Measurements from ENCODE around the gene PLAAT5. TPM values are rescaled to one million over a fixed set of nuclear protein-coding genes. Genes with fewer than 3 reads are reported as not detected.

The PLAAT5 gene
- total RNA-seq, 1 experiment from 2014 or later, result 8.5 TPM

GRCh38 chr11:63491240-63491587 lies 247 bp upstream of the PLAAT5 start:
- peak overlapping the region; percentile 44; the same call in 1 of the 2 replicates for H3K14ac ChIP-seq (ENCODE audit: insufficient read depth, low read length)
- no peak overlapping the region for H3T11ph ChIP-seq (ENCODE audit: low read length)
- no peak for DNase-seq
- peak overlapping the region; percentile 71 to 82 for H3K4me3 Mint-ChIP-seq
- H3K23me2 ChIP-seq (ENCODE audit: insufficient read length, low read depth, low read length, poor library complexity, severe bottlenecking), result peaks cover 18% of the 10 kb centered on the region
- no peak overlapping the region for H3K56ac ChIP-seq (ENCODE audit: insufficient read length, low read depth, low read length)
- H3K79me1 ChIP-seq (ENCODE audit: insufficient read depth, low read depth, low read length, poor library complexity, severe bottlenecking), result no peaks in the 10 kb centered on the region
- no peak overlapping the region for H3K4ac ChIP-seq (ENCODE audit: low read depth, low read length)
- H3K23ac ChIP-seq (ENCODE audit: insufficient read length, low read depth, low read length), result no peak overlapping the region
- no peak overlapping the region for H4K8ac ChIP-seq (replicated peaks; ENCODE audit: insufficient read length, low read depth, low read length)
- no peak overlapping the region for H2BK20ac ChIP-seq (ENCODE audit: low read depth, low read length, poor library complexity, severe bottlenecking)
- H3K4me1 Mint-ChIP-seq, result peaks cover 36 to 45% of the 10 kb centered on the region in 2 experiments
- no peak overlapping the region for H4K91ac ChIP-seq (ENCODE audit: insufficient read length, low read depth, low read length)
- no CpG with 5 or more reads among the region's 13 CpGs for WGBS (ENCODE audit: extremely low coverage, insufficient read length, low lambda C conversion rate)
- no peak overlapping the region for H2BK15ac ChIP-seq (ENCODE audit: low read depth, low read length)
- H3K9ac ChIP-seq (ENCODE audit: extremely low read depth, insufficient read length, low read length), result peak overlapping the region; percentile 65
- no peak overlapping the region for H2AK5ac ChIP-seq (ENCODE audit: insufficient read length, low read length)
- peak overlapping the region; percentile 88 for H3K18ac ChIP-seq (ENCODE audit: insufficient read length, low read depth, low read length)
- H3K36me3 Mint-ChIP-seq (ENCODE audit: insufficient read depth in 1 of 3, low read depth in 3 of 3), result peaks cover 2 to 25% (median 10%) of the 10 kb centered on the region in 3 experiments; a peak in 5 of 7 replicates
- 0 out of 2 replicates have a peak, but pooled peaks cover 2% of the 10 kb centered on the region for H3K27me3 ChIP-seq (ENCODE audit: insufficient read depth, low read length)
- no peaks in the 10 kb centered on the region for H4K20me1 ChIP-seq (ENCODE audit: control insufficient read depth, insufficient read depth, insufficient read length)
- no peak for TF ChIP-seq CTCF (conservative IDR thresholded peaks at IDR 0.05)
- H3K4me1 ChIP-seq (ENCODE audit: insufficient read depth, low read length), result 0 out of 2 replicates have a peak, but pooled peaks cover 2% of the 10 kb centered on the region
- no peak overlapping the region for H2AFZ ChIP-seq (ENCODE audit: low read length)
- no peak overlapping the region for H2BK5ac ChIP-seq (ENCODE audit: insufficient read length, low read length)
- peak overlapping the region in 2 of 3 experiments; percentile 84 to 91; a peak in 4 of 7 replicates for H3K27ac Mint-ChIP-seq
- H3K27ac ChIP-seq (ENCODE audit: insufficient read length, low read depth, low read length), result no peak overlapping the region
- no peak overlapping the region for H4K5ac ChIP-seq (ENCODE audit: insufficient read length, low read depth, low read length)
- H3K9me3 ChIP-seq (ENCODE audit: control insufficient read depth, low read depth, low read length), result peaks cover 5% of the 10 kb centered on the region
- no peaks in the 10 kb centered on the region for H3K79me2 ChIP-seq (ENCODE audit: insufficient read depth, low read length)
- H3K27me3 Mint-ChIP-seq (ENCODE audit: low read depth), result no peaks in the 10 kb centered on the region
- H2BK12ac ChIP-seq (ENCODE audit: insufficient read length, low read depth, low read length), result no peak overlapping the region
- peaks cover 10 to 21% of the 10 kb centered on the region in 2 experiments for H3K9me3 Mint-ChIP-seq
- peak overlapping the region; percentile 34 for H3K4me2 ChIP-seq (ENCODE audit: insufficient read depth, insufficient read length, low read length)
- no peak overlapping the region for H2BK120ac ChIP-seq (ENCODE audit: low read depth, low read length, poor library complexity, severe bottlenecking)
